GM10248 (cell line): ENCODE measurements around the gene COL4A3.
A peak's percentile ranks its signal among the peaks of the same experiment; 100 is the strongest.

Experiments used
- CTCF ChIA-PET: fragments of 300-600 bp; sonication (Branson Sonifier 250); formaldehyde crosslinking; extraction: SDS; loops from one replicate; lab custom pipeline; 2021; ENCODE audit warnings: antibody characterized with exemption; lab: Yijun Ruan, JAX
- POLR2A ChIA-PET: fragments of 350-650 bp; sonication (Branson Sonifier 250); formaldehyde crosslinking; extraction: SDS; loops from one replicate; lab custom pipeline; 2020; ENCODE audit warnings: antibody characterized with exemption; lab: Yijun Ruan, JAX
- DNase-seq: peaks from one replicate; pipeline ENCODE4 v3.0.0; 2012; ENCODE audit errors: extremely low spot score
- TF ChIP-seq, protein P1 (sequence below): IDR thresholded peaks from 2 replicates; pipeline ENCODE4 v1.5.1; 2012; ENCODE audit warnings: mild to moderate bottlenecking, low read depth; ENCODE audit errors: extremely low read depth, missing control alignments, control extremely low read depth

The COL4A3 gene

DNA sequence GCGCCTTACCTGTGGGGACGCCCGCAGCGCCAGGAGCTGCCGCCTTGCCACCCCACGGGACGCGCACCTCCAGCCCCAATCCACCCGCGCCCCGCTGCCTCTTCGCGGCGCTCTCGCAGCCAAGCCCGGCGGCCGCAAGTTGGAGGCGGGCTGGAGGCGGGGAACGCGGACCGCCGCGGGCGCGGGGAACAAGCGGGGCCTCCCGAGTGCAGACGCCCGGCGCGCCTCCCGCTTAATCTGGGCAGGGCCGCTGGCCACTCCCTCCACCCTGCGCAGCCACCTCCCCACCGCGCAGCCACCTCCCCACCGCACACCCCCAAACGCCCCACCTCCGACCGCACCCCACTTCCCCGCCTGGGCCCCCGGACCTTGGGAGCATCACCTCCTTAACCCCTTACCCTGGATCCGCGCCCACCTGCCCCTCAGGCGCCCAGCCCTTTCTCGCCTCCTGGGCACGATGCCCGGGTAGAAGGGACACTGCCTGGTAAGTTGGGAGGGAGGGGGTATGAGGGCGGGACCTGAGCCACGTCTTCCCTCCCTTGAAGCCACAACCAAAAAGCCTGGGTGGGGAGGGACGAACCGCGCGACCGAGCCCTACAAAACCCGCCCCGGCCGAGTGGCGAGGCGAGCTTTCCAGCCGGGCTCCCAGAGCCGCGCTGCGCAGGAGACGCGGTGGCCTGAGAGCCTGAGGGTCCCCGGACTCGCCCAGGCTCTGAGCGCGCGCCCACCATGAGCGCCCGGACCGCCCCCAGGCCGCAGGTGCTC, at the start of gene COL4A3, which contains the start of gene COL4A4:
Gene COL4A3, plus strand, starts transcription at position 627 of the 765 bp plus-strand sequence. Its CDS starts 103 bp downstream, at position 730.
Gene COL4A4, minus strand, starts transcription at position 208 of the 765 bp plus-strand sequence. CDS start 16,722 bp downstream, outside the sequence.
- TF ChIP-seq, protein P1, sequence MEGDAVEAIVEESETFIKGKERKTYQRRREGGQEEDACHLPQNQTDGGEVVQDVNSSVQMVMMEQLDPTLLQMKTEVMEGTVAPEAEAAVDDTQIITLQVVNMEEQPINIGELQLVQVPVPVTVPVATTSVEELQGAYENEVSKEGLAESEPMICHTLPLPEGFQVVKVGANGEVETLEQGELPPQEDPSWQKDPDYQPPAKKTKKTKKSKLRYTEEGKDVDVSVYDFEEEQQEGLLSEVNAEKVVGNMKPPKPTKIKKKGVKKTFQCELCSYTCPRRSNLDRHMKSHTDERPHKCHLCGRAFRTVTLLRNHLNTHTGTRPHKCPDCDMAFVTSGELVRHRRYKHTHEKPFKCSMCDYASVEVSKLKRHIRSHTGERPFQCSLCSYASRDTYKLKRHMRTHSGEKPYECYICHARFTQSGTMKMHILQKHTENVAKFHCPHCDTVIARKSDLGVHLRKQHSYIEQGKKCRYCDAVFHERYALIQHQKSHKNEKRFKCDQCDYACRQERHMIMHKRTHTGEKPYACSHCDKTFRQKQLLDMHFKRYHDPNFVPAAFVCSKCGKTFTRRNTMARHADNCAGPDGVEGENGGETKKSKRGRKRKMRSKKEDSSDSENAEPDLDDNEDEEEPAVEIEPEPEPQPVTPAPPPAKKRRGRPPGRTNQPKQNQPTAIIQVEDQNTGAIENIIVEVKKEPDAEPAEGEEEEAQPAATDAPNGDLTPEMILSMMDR = no peak
- DNase-seq = peak; percentile 44
- ChIA-PET POLR2A (interaction anchor here (1.2 kb wide), 1 partner anchor 24 kb away, joined by 3 read pairs; no protein-coding TSS in a partner anchor), CTCF (interaction anchor here (1.6 kb wide), 1 partner anchor 74 kb away, joined by 7 read pairs; no protein-coding TSS in a partner anchor)

DNA sequence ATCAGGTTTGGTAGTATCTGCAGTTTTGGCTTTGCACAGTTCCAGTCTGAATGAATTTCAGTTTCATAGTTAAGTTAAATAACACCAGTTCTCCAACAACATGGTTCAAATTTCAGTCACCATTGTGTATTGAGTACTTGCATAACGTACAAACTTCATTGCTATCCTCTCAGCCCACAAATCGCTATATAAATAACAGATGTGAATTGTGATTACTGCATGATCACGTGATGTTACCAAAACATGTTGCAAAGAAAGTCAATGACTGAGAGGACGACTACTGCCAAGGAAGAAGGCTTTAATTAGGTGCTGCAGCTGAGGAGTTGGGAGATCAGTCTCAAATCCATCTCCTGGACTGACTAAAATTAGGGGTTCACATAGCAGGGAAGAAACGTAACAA, 48.7 kb upstream of the COL4A3 start:
- ChIA-PET POLR2A (no interaction called here), CTCF (interaction anchor here (1.4 kb wide), 1 partner anchor 18 kb away, joined by 3 read pairs; no protein-coding TSS in a partner anchor)
- DNase-seq = no peak
- TF ChIP-seq, protein P1 = no peak

DNA sequence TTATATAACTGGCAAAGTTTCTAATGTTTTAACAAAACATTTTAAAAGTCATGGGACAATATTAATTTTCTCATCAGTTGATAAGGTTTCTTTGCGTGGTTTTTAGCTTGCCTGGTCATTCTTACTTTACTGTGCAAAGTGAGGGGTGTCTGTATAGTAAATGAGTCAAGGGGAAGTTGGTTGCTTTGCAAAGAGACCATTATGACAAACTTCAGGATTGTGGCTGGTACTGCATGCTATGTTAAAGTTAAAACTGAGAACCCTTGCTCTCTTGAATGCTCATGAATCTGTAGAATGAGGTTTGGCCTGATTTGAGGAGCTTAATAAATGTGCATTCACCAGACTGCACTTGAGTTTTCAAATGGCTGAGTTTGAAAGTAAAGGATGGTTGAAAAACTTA, 47.4 kb upstream of the COL4A3 start:
- TF ChIP-seq, protein P1 = no peak
- DNase-seq = no peak
- ChIA-PET CTCF (interaction anchor here (0.7 kb wide), 1 partner anchor 10 kb away, joined by 3 read pairs; no protein-coding TSS in a partner anchor), POLR2A (interaction anchor here (0.5 kb wide), 1 partner anchor 101 kb away, joined by 3 read pairs; no protein-coding TSS in a partner anchor)

DNA sequence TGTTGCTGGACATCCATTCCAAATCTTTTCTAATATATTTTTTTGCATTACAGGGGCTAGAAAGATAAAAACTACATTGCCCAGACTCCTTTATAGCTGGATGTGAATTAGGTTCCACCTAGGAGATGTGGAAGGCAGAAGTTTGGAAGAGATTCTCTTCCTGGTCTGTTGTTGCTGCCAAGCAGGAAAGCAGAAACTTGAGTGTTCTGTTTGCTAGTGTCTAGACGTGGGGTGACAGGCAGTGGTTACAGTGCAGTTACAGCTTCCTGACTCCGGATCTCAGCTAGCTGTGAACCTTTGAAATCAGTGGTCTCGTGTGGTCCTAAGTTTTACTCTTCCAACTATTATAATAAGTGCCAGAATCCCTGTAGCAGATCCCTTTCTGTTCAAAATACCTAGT, 46.6 kb upstream of the COL4A3 start:
- no peak for DNase-seq
- POLR2A ChIA-PET = no interaction called here
- TF ChIP-seq, protein P1 = no peak
- CTCF ChIA-PET = interaction anchor here (0.6 kb wide), 1 partner anchor 104 kb away, joined by 3 read pairs; no protein-coding TSS in a partner anchor

DNA sequence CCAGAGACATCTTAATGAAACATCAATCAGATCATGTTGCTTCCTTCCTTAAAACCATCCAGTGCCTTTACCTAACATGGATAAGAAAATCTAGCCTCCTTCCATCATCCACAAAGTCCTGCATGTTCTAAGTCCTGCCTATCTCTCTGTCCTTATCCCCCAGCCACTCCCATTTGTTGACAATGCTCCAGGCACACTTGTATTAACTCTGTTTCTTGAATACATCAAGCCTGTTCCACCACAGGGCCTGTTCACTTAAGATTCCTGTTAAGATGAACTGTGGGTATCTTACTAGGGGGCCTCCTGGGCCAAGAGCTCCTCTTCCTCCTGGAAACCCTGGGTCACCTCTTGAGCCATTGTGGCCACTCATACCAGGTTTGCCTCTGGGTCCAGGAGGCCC, 46.1 kb upstream of the COL4A3 start:
- DNase-seq = no peak
- POLR2A ChIA-PET = no interaction called here
- CTCF ChIA-PET = no interaction called here
- TF ChIP-seq, protein P1 = no peak

DNA sequence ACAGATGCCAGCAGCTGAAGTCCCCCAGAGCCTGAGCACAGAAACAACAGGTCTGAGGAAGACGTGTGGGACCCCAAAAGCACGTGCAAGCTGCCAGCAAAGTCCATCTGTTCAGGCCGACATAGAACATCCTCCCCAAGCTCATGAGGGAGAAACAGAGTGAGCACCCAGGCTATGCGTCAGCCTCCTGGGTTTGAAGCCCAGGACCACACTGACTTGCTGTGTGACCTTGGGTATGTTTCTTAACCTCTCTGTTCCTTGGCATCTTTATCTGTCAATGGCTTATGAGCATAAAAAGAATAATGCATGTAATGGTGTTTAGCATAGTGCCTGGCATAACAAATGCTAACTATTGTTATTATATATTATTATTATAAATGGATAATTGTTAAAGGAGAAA, 40.7 kb upstream of the COL4A3 start:
- TF ChIP-seq, protein P1 = no peak
- CTCF ChIA-PET = interaction anchor here (1.7 kb wide), 1 partner anchor 114 kb away, joined by 11 read pairs; no protein-coding TSS in a partner anchor
- no peak for DNase-seq
- POLR2A ChIA-PET = no interaction called here
